Hepatocyte (in vitro differentiated cells): ENCODE results near the gene TMPRSS3.

Source experiments
- CTCF ChIP-seq: fragments of 200-600 bp; sonication (generic); IDR thresholded peaks from 2 replicates; pipeline ENCODE4 v1.5.1; 2016; ENCODE audit warnings: antibody characterized with exemption, mild to moderate bottlenecking; ENCODE audit not compliant: poor library complexity
- EZH2 ChIP-seq: fragments of 200-600 bp; sonication (generic); IDR thresholded peaks from 2 replicates; pipeline ENCODE4 v1.6.1; 2016; ENCODE audit warnings: antibody characterized with exemption, mild to moderate bottlenecking, borderline replicate concordance

GRCh38 chr21:42406866-42407265, 11.0 kb upstream of the TMPRSS3 start:
- no peak for TF ChIP-seq CTCF
- no peak for TF ChIP-seq EZH2
